GM21423 (cell line): ENCODE results near the gene HCST.
"Not testable (repeated sequence)": the region's sequence is repeated elsewhere in the genome, so short reads cannot be mapped to it uniquely, and the experiment has no call there.

Experiments used
- ATAC-seq: cut with Tn5 transposase; IDR thresholded peaks from one replicate; pipeline ENCODE4 v1.9.1; 2021; ENCODE audit warnings: mild to moderate bottlenecking, moderate library complexity; ENCODE audit not compliant: unreplicated experiment

Gene HCST, protein sequence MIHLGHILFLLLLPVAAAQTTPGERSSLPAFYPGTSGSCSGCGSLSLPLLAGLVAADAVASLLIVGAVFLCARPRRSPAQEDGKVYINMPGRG

DNA sequence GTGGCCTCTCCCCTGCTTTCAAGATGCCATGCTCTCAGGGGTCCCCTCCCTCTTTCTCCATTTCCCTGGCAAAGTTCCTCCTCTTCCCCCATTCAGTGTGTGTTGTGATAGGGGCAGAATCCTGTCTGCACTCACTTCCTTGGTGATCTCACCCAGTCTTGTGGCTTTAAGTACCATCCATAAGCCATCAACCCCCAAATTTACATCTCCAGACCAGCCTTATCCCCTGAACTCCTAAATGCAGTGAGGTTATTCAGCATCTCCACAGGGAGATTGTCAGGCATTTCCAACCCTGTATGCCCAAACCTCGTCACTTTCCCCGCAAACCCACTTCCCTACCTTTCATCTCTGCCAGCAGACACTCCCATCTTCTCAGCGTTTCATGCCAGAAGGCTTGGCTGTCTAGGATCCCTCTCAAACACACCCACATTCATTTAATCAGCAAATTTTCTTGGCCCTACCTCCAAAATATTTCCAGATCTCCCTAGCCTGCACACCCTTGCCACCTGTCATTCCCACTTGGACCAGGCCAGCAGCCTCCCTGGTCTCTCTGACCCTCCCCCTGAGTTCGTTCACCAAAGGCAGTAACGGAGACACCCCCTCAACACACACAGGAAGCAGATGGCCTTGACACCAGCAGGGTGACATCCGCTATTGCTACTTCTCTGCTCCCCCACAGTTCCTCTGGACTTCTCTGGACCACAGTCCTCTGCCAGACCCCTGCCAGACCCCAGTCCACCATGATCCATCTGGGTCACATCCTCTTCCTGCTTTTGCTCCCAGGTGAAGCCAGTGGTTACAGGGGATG, at the start of gene HCST:
HCST (plus strand) TSS at position 676 of the 808 bp plus-strand sequence; CDS start at position 741, 65 bp downstream.
- ATAC-seq, result no peak

DNA sequence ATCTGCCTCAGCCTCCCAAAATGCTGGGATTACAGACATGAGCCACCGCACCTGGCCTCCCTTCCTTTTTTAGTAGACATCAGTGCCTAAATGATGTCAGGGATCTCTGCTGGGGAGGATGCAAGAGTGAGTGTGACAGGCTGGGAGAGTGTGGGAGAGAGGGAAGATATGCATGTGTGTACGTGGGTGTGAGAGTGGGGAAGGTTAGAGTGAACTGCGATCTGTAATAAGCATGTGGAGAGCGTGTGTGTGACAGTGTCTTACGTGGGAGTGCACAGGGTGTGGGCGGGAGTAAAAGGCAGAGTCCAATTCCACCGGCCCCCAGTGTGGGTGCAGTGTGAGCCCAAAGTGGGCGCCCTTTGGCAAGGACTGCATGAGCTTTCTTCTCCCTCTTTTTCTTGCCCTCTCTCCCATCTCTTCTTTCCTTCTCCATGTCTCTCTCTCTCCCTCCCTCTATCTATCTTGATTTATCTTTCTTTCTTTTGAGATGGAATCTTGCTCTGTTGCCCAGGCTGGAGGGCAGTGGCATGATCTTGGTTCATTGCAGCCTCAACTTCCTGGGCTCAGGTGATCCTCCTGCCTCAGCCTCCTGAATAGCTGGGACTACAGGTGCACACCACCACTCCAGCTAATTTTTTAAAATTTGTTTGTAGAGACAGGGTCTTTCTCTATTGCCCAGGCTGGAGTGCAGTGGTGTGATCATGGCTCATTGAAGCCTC, 49.1 kb upstream of the HCST start:
- ATAC-seq, result no peak

GRCh38 chr19:35856546-35857149, 45.7 kb upstream of the HCST start, which contains the start of gene KIRREL2:
Gene KIRREL2 (plus strand): TSS chr19:35856911. CDS start chr19:35857120, 209 bp downstream.
- no peak for ATAC-seq

- no peak for ATAC-seq
Observed at GRCh38 chr19:35858311-35858710, 44.0 kb upstream of the HCST start.

DNA sequence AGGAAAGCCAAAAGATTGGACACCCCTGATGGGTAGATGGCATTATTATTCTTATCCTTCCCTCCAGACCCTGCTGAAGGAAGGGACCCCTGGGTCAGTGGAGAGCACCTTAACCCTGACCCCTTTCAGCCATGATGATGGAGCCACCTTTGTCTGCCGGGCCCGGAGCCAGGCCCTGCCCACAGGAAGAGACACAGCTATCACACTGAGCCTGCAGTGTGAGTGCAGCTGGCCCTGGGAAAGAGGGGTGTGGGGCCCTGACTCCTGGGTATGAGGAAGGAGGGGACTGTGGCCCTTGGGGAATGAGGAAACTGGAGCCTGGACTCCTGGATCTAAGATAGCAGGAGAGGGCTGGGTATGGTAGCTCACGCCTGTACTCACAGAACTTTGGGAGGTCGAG, 42.9 kb upstream of the HCST start:
- no peak for ATAC-seq

GRCh38 chr19:35860436-35860817, 41.9 kb upstream of the HCST start:
- ATAC-seq, result no peak

- no peak for ATAC-seq
Observed at GRCh38 chr19:35860818-35861639, 41.3 kb upstream of the HCST start.

DNA sequence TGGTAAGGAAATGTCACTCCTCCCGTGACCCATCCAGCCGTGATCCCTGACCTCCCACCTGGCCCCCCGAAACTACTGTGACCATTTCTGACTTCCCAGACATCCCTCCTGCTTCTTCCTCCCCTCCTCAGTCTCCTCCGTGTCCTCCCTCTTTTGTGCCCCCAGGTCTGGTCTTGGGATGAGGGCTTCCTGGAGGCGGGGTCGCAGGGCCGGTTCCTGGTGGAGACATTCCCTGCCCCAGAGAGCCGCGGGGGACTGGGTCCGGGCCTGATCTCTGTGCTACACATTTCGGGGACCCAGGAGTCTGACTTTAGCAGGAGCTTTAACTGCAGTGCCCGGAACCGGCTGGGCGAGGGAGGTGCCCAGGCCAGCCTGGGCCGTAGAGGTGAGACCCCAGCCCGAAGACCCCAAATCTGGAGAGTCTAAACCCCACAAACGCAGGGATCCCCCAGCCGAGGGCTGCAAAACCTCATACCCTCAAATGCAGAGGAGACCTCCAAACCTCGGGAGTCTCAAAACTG, 40.6 kb upstream of the HCST start:
- ATAC-seq, result no peak

DNA sequence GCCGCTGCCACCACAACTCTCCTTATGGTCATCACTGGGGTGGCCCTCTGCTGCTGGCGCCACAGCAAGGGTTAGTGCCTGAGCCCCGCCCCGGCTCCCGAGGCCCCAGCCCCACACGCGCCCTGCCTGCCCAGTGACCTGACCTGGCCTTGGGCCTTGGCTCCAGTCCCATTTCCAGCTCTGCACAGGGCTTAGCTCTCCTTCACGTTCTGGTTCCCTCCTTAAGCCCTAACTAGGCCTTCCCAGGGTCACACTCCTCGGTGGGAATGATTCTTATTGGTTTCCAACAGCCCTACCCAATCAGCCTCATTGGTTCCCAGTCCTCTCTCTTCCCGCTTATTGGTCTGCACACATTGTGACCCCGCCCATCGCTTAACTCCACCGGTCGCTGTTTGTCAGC, 39.8 kb upstream of the HCST start:
- no peak for ATAC-seq

DNA sequence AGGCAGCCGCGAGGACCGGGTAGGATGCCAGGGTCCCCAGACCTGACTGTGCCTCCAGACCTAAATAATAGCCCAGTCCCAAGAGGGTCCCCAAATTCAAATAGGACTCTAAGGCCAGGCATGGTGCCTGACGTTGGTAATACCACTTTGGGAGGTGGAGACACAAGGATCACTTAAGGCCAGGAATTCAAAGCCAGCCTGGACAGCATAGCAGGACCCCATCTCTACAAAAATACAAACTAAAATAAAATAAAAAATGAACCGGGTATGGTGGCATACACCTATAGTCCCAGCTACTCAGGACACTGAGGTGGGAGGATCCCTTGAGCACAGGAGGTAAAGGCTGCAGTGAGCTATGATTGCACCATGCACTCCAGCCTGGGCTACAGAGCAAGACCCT, 39.3 kb upstream of the HCST start:
- ATAC-seq, result no peak

DNA sequence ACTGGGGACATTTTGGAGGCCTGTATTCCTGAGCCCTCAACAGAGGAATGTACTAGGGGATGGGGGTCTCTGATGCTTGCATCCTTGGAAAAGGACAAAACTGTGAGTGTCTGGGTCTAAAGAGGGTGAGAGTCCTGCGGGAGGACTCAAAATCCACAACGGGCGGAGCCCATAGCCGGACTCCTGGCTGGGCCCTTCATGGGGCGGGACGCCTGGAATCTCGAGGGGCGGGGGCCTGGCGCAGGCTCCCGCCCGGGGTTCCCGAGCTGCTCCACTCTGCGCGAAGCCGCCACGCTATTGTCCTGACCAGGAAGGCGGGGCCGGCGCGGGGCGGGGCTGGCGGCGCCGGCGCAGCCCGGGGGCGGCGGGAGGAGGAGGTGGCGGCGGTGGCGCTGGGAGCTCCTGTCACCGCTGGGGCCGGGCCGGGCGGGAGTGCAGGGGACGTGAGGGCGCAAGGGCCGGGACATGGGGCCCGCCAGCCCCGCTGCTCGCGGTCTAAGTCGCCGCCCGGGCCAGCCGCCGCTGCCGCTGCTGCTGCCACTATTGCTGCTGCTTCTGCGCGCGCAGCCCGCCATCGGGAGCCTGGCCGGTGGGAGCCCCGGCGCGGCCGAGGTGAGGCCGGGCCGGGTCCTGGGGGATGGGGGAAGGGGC, 34.0 kb upstream of the HCST start, which contains the start of gene APLP1:
APLP1 (plus strand) TSS at position 403 of the 651 bp plus-strand sequence; CDS start at position 466, 63 bp downstream.
- no peak for ATAC-seq

GRCh38 chr19:35868823-35869326, 33.5 kb upstream of the HCST start:
- ATAC-seq, result no peak

- ATAC-seq, result no peak
Observed at GRCh38 chr19:35869327-35870123, 32.8 kb upstream of the HCST start.

- ATAC-seq, result not testable (repeated sequence)
Observed at GRCh38 chr19:35870124-35870736, 32.1 kb upstream of the HCST start.

- no peak for ATAC-seq
Observed at GRCh38 chr19:35870798-35871197, 31.5 kb upstream of the HCST start.

DNA sequence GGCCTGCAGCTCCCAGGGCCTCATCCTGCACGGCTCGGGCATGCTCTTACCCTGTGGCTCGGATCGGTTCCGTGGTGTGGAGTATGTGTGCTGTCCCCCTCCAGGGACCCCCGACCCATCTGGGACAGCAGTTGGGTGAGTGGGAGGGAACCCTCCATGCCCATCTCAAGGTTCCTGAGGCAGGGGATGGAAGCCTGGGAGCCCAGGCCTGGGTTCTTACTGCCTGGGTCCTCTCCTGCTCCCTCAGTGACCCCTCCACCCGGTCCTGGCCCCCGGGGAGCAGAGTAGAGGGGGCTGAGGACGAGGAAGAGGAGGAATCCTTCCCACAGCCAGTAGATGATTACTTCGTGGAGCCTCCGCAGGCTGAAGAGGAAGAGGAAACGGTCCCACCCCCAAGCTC, 30.7 kb upstream of the HCST start:
- no peak for ATAC-seq

GRCh38 chr19:35872180-35872579, 30.1 kb upstream of the HCST start:
- ATAC-seq, result no peak

DNA sequence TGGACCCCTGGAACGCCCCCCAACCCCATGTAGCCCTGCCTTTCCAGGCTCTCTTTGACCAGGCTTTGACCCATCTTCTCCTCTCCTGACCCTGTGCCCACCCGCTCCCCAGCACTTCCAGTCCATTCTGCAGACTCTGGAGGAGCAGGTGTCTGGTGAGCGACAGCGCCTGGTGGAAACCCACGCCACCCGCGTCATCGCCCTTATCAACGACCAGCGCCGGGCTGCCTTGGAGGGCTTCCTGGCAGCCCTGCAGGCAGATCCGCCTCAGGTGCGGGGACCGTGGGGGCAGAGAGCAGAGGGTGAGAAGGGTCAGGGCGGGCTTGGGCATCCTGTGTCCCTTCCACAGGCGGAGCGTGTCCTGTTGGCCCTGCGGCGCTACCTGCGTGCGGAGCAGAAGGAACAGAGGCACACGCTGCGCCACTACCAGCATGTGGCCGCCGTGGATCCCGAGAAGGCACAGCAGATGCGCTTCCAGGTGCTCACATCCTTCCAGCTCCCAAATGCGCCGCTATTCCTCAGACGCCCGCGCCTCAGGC, 27.9 kb upstream of the HCST start:
- ATAC-seq, result no peak
